Measurements from ENCODE around the gene PPT2. TPM values are rescaled to one million over a fixed set of nuclear protein-coding genes. Genes with fewer than 3 reads are reported as not detected.

PPT2 gene
- total and polyA plus RNA-seq, 2 experiments from 2014 or later, result 8.9 to 20.6 TPM

- H3K36me3 Mint-ChIP-seq (ENCODE audit: low read depth), result no peaks in the 10 kb centered on the region
- no peak for DNase-seq (ENCODE audit: low spot score)
- no peaks in the 10 kb centered on the region for H3K36me3 ChIP-seq (ENCODE audit: insufficient read depth)
- H3K4me2 ChIP-seq, result no peak overlapping the region
- TF ChIP-seq ETS1 (IDR thresholded peaks at IDR 0.05) (no peak), POLR2AphosphoS5 (IDR thresholded peaks at IDR 0.05; ENCODE audit: low read depth) (no peak), CTCF (conservative IDR thresholded peaks at IDR 0.05; ENCODE audit: low read depth in 2 of 2) (no peak), ZNF462 (CRISPR knock-in tag; IDR thresholded peaks at IDR 0.05) (no peak), ZNF331 (CRISPR knock-in tag; IDR thresholded peaks at IDR 0.05; ENCODE audit: low read depth) (no peak), JUNB (IDR thresholded peaks at IDR 0.05; ENCODE audit: unreplicated experiment) (no peak), STAT1 (IDR thresholded peaks at IDR 0.05; ENCODE audit: unreplicated experiment) (no peak), EZH2phosphoT487 (IDR thresholded peaks at IDR 0.05; ENCODE audit: unreplicated experiment) (no peak)
- H3K9me2 ChIP-seq (ENCODE audit: insufficient read depth), result no peaks in the 10 kb centered on the region
- no peak overlapping the region for H3K4me3 Mint-ChIP-seq
- H3F3A ChIP-seq (replicated peaks; ENCODE audit: low read depth), result no peaks in the 10 kb centered on the region
- H3K27me3 ChIP-seq (ENCODE audit: insufficient read depth), result no peaks in the 10 kb centered on the region
- no peak overlapping the region for H2AFZ ChIP-seq
- H4K20me1 ChIP-seq (replicated peaks; ENCODE audit: insufficient read depth), result no peaks in the 10 kb centered on the region
- no peaks in the 10 kb centered on the region for H3K4me1 Mint-ChIP-seq
- H3K27ac ChIP-seq (ENCODE audit: low read depth), result no peak overlapping the region
- no peaks in the 10 kb centered on the region for H3K79me2 ChIP-seq (replicated peaks; ENCODE audit: insufficient read depth)
- no peak for ATAC-seq
- H3K4me3 ChIP-seq, result no peak overlapping the region
- H3K27me3 Mint-ChIP-seq (ENCODE audit: insufficient read depth, low read depth, poor library complexity), result peaks cover 7% of the 10 kb centered on the region
- H3K27ac Mint-ChIP-seq, result no peak overlapping the region
- H3K9me3 Mint-ChIP-seq, result peaks cover 3% of the 10 kb centered on the region; the same call in 1 of the 3 replicates
- H3K4me1 ChIP-seq (ENCODE audit: insufficient read depth), result no peaks in the 10 kb centered on the region
These were observed 55.1 kb downstream of the PPT2 start for GRCh38 chr6:32208996-32209395.

Measured in GM23338 (cell line).